Measurements from ENCODE around the gene HDAC3.
A peak's percentile ranks its signal among the peaks of the same experiment; 100 is the strongest.

HDAC3 gene

DNA sequence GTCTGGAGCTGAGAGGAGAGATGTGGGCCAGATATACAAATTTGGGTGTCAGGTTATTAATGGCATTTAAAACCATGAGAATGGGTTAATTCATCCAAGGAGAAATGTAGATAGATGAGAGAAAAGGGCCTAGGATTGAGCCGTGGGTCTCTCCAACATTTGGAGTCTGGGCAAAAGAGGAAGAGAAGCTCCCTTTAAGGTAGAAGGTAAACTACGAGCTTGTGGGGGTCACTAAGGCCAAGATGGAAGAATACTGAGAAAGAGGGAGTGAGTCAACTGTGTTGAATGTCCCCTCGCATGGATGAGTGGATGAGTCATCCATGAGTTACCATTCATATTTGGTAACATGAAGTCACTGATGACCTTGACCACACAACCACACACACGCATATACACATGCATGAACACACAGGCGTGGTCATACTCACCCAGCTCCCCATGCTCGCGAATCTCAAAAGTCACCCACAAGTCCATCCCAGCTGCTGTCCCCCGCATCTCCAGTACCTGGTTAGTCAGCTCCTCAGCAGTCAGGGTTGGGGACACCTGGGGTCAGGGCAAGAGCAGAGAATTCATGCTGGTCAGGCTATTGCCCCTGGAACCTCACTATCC lies 21.4 kb upstream of the HDAC3 start:
- no peak for DNase-seq

- no peak for DNase-seq
These were observed 20.8 kb upstream of the HDAC3 start for GRCh38 chr5:141657404-141657803.

- DNase-seq = no peak
These were observed 19.7 kb upstream of the HDAC3 start for GRCh38 chr5:141656396-141656795.

DNA sequence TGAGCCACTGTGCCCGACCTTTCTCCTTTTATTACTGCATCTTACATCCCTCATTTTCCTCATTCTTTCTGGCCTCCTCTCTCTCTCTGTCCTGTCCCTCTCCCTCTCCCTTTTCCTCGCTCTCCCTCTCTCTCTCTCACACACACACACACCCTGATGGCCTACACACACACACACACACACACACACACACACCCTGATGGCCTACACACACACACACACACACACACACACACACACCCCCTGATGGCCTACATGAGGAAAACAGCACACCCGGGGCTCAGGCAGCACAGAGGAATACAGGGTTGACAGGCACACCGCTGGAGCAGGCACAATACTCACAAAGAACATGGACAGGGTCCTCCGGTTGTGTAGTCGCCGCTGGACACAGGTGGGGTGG lies 18.4 kb upstream of the HDAC3 start:
- no peak for DNase-seq

- DNase-seq = no peak
These were observed 17.6 kb upstream of the HDAC3 start for GRCh38 chr5:141654298-141654697.

DNA sequence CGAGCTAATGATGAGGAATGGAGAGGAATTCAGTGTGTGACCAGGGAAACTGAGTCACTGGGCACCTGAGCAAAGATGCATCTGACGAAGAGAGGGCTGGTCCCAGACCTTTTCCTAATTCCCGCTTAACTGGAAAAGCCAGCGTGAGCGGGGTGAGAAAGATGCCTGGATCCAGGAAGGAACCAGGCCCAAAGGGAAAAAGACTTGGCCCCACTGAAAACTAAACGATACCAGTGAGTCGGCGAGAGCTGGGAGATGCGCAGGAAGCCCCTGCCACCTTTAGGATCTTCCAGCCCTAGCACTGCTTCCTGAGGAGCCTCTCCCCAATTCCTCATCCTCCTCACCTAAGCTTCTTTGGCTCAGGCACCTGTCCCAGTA lies 15.1 kb upstream of the HDAC3 start:
- no peak for DNase-seq

DNA sequence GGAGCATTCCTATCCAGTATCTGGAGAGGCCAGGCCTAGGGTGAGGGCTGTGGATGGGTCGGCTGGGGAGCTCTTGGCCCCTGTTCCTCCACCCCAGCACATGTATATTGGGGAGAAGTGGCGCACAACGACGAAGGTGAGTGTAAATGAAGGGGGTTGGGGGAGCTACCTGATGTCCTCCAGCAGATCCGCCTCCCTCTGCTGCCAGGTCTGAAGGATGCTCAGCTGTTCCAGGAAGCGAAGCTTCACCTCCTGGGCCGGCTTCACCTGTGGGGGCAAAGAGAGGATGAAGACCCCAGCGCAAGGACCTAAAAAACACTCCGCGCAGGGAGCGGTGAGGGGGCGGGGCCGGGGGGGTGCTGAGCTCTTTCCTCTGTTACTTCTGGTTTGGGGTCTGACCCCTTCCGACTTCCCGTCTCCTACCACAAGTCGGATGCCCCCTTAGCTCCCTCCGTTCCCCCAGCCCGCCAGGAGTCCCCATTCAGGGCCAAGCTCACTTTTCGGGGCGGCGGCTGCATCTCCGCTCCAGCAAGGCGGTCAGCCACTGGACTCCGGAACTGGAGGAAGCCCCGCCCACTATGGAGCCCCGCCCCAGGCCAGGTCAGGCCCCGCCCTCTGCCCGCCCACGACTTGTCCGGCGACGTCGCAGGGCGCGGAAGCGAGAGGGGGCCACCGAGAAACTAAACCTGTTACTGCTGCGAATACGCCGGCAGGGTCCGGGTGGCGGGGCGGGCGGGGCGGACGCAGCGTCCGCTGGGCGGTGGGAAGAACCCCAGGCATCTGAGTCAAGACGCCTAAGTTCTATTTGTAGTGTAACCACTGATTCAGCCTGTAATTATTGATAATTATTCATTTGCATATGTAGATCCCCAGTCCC lies 14.4 kb upstream of the HDAC3 start, which contains the start of gene FCHSD1:
Gene FCHSD1, minus strand, starts transcription at position 568 of the 877 bp plus-strand sequence. Its CDS starts 50 bp downstream, at position 518.
- DNase-seq = peak; percentile 9

DNA sequence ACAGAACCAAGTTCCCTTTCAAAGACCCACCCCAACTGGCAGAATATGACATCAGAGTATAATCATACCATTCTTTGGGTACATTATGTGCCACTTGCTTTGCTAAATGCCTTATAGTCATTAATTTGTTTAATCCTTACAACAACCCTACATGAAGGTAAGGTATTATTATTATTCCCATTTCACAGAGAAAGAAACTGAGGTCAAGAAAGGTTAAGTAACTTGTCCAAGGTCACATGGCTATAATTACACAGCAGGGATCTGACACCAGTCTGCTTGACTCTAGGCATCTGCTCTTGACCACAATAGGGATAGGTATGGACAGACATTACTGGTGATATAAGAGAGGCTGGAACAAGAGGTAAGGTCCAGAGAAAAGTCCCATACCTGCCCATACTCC lies 13.3 kb upstream of the HDAC3 start:
- DNase-seq = no peak

GRCh38 chr5:141649056-141649688 lies 12.5 kb upstream of the HDAC3 start:
- DNase-seq = no peak

- DNase-seq = no peak
These were observed 11.2 kb upstream of the HDAC3 start for GRCh38 chr5:141647851-141648250.

DNA sequence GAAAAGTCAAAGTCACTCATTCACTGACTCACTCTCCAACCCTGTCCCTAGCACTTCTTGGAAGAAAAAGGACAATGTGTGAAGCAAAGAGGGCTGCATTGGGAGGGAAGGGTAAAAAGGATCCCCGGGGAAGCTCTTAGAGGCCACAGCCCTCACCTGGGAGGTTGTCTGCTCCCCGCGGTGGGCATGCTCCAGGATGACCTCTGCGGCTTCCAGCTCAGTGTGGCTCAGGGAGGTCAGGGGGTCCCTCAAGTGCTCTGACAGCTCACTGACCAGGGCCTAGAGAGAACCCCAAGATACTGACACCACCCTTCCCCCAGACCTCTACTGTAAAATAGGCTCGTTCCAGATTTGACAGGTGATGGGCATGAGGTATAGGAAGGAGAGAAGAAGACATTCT lies 10.6 kb upstream of the HDAC3 start:
- no peak for DNase-seq

- DNase-seq = no peak
These were observed 9.4 kb upstream of the HDAC3 start for GRCh38 chr5:141646026-141646425.

DNA sequence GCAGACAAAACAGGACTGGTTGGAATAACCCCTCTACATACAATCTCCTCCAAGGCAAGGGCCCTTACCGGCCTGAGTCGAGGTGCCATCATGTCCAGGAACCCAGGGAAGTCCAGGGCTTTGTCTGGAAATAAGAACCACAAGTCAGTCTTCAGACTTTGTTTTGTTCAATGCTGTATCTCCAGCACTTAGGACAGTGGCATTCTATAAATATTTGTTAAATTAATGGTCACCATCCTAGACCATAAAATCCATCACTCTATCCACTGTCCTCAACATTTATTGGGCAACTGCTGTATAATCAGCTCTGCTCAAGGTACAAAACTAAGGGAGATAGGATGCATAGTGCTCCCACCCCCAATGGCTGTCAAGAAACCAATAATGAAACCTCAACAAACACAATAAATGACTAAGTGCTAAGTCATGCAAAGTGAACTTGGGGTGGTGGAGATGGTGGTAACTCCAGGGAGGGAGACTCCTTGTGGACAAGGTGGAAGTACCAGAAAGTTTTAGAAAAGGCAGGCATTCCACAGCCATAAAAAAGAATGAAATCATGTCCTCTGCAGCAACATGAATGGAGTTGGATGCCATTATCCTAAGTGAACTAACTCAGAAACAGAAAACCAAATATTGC lies 5.1 kb upstream of the HDAC3 start:
- no peak for DNase-seq

DNA sequence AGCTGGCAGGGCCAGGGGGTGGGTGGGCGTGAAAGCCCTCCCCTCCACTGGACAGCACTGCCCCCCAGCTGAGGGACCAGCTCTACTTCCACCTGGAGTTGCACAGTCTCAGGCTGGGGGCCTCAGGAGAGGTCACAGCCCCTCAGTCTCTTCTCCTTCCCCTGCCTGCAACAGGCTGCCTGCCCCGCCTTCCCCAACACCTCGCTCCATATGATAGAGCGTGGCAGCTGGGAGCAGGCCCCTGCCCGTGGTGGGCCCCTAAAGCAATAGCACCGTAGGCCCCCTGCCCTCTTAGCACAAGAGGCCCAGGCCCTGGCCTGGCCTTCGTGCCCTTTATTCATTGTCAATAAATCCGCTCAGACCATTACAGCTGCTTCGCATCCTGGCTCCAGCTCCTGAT lies 4.0 kb upstream of the HDAC3 start:
- DNase-seq = no peak

GRCh38 chr5:141640051-141640415 lies 3.4 kb upstream of the HDAC3 start:
- no peak for DNase-seq

- no peak for DNase-seq
These were observed 2.9 kb upstream of the HDAC3 start for GRCh38 chr5:141639357-141640050.

DNA sequence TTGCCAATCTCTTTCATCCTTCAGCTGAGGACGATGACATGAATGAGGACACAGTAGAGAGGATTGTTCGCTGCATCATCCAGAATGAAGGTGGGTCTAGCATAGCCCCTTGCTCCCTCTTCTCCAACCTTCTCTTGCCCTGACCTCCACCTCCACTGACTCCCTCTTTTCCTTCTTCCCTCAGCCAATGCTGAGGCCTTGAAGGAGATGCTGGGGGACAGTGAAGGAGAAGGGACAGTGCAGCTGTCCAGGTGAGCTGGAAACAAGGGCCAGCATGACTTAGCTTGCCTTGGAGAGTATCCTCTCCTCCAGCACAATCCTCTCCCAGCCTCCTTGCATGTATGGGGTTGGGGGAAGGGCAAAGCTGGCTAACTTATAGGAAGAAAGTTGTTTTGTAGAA lies 2.1 kb upstream of the HDAC3 start:
- no peak for DNase-seq

GRCh38 chr5:141637767-141638419 lies 1.2 kb upstream of the HDAC3 start:
- DNase-seq = no peak

DNA sequence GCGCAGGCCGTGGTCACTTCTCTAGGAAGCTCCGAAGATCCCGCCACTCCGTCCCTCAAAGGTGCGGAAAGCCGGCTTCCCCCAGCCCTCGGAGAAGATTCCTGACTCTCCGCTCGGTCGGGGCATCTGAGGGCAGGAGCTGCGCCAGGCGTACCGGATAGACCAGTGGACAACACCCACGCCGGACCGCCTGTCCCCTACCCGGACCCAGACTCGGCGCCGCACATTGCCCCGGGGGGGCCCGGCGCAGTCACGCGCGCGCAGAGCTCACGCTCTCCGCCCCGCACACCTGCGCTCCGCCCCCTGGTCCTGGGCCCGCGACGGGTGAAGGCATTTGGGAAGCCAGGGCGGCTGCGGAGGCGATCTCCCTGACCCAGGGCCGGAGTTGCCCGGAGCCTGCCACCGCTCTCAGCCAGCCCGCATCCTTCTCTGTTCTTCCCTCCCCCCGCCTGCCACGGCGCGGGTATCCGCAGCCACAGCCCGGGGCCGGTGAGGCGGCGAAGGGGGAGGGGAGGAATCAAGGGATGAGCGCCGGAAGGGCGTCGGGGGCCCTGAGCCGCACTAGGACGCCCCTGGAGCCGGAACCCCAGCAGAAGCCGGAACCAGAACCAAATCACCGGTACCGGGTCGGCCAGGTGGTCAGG lies 596 bp upstream of the HDAC3 start:
- DNase-seq = no peak

- DNase-seq = no peak
These were observed 590 bp downstream of the HDAC3 start for GRCh38 chr5:141636106-141636412.

DNA sequence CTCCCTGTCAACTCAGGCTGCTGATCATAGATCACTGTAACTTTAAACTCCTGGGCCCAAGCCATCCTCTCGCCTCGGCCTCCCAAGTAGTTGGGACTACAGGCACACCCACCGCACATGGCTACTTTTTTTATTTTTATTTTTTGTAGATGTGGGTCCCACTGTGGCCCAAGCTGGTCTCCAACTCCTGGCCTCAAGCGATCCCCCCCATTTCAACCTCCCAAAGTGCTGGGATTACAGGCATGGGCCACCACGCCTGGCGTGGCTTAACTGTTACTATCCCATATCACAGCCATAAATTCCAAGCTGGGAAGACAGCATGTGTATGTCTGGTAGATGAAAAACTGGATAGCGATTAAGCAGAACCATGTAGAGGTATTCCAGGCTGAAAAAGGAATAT lies 1.0 kb downstream of the HDAC3 start:
- DNase-seq = no peak

DNA sequence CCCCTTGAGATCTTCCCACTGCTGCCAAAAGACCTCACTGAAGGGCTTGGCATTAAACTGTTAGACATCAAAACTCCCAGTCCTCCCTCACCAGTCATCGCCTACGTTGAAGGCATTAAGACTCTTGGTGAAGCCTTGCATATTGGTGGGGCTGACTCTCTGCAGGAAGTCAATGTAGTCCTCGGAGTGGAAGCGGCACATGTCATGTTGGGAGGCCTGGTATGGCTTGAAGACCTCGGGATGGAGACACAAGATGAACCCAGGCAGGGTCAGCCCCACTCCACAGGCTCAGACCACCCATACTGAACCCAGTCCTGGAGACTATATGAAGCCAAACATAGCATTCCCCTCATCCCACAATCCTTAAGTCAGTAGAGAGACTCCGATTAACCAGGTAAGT lies 1.9 kb downstream of the HDAC3 start:
- DNase-seq = no peak

All from NCI-H1417 treated with DMSO at 0.1 percent for 48 hours (cell line).